NCI-H774 (cell line): ENCODE measurements around the gene ASTL.
"Not testable (repeated sequence)": the region's sequence is repeated elsewhere in the genome, so short reads cannot be mapped to it uniquely, and the experiment has no call there.

Experiments
- DNase-seq: peaks from one replicate; lab custom pipeline; 2025; lab: John Stamatoyannopoulos, UW

Gene ASTL

DNA sequence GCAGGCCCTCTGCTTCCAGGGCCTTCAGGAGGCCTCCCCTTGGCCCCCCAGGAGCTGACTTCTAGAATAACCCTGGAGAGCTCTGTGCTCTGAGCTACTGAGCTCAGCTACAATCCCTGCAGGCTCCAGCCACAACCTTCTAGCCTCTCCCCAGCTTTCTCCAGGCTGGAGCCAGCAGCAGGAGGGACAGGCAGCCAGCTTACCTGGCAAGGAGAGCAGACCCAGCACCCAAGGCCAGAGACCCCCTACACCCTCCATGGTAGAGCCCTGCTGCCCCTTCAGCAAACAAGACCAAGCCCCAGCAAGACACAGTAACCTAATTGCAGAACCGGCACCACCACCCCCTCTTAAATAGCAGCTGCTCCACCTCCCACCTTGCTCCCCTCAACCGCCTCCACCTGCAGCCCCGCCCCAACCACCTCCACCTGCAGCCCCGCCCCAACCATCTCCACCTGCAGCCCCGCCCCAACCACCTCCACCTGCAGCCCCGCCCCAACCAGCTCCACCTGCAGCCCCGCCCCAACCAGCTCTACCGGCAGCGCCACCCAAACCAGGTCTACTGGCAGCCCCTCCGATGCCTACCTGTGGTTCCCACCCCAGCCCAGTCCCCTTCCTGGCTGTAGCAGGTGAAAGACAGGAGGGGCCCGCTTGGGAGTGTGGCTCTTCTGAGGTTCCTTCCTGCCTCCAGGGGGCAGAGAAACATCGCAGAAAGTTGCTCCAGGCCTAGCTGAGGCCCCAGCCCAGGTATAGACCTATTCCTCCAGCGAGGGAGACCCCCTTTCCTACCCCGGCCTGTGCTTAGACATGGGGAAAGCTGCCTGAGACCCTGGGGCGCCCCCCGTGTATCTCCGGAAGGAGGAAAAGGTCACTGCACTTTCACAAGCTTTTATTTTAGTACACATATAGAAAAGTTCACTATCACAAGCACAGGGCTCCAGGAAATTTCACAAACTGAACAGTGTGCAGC is at the start of gene ASTL:
Gene ASTL, minus strand, starts transcription at position 324 of the 967 bp plus-strand sequence. Its CDS starts 66 bp downstream, at position 258.
- peak; percentile 47 for DNase-seq

DNA sequence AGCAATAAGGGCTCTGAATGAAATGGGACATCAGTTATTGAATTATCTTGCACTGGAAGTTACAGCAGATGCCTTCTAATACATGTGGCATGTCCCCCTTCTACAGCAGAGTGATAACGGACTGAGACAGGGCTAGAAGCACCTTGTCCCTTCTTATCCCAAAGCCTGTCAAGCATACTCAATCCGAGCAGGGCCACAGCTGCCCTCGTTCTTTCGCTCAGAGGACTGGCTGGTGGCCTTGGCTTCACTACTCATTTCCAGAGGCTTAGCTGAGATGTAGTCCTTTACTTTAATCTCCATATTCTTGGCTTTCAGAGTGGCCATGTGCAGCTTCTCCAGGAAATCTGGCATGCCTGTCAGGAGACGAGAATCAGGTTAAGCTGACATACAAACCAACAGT is 48.3 kb upstream of the ASTL start:
- no peak for DNase-seq

DNA sequence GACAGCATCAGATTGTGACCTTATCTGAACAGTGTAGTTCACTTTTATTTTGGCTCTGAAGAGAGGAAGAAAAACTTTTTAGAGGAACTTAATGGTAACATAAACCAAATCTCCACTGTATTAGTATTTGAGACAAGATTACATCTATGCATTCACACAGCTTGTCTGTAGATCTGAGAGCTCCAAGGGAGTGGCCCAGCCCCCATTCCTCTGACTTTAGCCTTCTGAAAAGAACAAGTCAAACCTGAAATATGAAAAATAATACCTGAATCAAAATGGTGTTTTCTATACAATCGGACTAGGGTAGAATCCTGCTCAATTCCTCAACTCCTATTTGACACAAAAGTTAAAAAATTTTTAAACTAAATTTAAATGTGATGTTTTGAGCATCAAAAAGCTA is 47.2 kb upstream of the ASTL start:
- no peak for DNase-seq

DNA sequence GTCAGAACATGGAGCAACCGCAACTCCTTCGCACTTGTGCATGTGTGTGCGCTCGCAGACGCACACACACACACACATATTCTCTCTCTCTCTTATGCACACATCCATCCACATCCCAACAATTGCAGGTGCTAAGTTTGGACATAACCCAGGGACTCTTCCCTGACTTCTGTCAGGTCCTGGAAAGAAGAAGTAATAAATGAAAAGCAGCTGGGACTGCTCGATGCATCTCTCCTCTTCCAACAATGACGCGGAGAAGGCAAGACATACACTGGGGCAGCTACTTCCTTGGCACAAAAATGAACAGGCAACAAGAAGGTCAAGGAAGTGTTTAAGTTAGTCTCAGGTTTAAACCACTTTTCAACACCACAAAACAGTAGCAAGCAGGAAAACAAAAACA is 46.7 kb upstream of the ASTL start:
- no peak for DNase-seq

DNA sequence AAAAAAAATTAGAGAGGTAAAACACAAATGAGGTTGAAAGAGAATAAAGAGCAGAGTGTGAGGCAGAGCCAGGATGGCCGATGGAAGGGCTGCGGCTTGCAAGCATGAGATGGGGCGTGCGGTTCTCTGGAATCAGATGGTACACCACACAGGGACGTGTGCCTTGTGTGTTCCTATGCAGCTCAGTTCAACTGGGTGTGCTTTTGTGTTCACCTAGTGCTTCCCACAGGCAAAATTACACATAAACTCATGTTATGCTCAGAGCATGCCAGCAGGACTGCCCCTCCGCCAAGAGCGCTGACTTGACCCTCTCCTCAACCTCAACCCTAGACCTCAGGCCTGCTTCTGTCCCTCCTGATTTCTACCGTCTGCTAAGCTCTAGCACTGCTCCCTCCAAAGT is 45.9 kb upstream of the ASTL start:
- no peak for DNase-seq

DNA sequence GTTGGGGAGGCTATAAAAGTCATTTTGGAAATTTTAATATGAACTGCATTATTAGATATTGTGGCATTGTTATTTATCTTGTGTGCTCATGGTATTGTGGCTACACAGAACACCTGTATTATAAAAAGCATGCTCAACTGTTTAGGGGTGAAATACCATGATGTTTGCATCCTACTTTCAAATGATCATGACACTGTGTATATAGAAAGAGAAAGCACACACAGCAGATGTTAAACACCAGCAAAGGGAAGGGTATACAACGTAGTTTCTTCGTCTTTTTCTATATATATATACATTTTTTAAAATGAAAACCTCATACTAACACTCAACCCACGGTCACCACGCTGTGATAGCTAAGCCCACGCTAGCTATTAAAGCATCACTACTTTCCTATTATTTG is 43.2 kb upstream of the ASTL start:
- no peak for DNase-seq

DNA sequence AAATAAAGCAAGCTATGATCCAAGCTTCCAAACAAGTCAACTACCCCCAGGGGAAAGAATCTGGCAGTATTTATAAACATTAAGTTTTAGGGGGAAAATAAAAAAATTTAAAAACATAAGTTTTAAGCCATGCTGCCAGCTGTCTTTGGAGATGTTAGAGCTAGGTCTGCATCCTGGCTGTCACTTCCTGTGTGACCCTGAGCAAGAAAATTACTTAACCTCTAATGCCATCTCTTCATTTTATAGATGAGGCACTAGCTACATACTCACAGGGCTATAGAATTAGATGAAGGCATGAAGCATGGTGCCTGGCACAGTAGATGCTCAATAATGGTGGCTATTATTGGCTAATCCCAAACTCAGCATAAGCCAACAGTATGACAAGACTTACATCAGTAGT is 42.2 kb upstream of the ASTL start:
- no peak for DNase-seq

DNA sequence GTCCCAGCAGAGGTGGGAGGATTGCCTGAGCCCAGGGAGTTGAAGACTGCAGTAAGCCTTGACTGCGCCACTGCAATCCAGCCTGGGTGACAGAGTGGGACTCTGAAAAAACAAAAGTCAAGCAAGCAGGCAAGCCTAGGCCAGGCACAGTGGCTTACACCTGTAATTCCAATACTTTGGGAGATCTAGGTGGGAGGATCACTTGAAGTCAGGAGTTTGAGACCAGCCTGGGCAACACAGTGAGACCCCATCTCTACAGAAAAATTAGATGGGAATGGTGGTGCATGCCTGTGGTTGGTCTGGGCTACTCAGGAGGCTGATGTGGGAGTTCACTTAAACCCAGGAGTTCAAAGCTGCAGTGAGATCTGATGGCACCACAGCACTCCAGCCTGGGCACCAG is 41.7 kb upstream of the ASTL start:
- no peak for DNase-seq

DNA sequence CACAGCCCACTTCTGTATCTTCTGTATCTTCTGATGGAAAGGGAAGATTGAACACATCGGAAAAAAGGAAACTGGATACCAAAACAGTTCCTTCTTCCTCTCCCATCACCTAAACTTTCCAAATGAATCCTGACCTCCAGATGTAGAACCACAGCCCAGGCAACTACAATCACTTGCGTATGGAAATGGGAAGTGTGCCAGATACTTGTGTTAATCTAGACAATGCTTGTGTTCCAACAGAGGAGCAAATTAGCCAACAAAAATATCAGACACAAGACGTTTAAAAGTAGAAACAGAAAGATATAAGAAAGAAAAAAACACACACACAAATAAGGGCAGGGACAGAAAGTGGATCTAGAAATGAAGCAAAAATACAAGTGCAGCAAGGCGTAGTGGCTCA is 38.4 kb upstream of the ASTL start:
- DNase-seq: no peak

DNA sequence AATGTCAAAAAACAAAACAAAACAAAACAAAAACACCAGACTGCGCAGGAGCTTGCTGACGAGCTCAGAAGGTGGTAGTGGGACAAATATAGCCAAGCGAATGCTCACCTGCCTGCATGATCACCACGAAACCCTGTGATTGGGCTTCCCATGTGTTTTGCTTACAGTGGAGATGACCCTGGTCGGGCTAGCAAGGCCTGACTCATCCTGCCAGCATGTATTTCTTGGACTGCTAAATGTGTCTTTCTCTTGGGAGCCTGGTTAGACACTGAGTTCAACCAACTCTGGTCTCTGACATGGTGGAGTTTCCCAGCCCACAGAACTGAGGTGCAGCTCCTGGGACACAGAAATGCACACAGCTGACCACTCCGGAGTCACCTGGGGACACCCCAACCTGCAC is 37.6 kb upstream of the ASTL start:
- DNase-seq: no peak

DNA sequence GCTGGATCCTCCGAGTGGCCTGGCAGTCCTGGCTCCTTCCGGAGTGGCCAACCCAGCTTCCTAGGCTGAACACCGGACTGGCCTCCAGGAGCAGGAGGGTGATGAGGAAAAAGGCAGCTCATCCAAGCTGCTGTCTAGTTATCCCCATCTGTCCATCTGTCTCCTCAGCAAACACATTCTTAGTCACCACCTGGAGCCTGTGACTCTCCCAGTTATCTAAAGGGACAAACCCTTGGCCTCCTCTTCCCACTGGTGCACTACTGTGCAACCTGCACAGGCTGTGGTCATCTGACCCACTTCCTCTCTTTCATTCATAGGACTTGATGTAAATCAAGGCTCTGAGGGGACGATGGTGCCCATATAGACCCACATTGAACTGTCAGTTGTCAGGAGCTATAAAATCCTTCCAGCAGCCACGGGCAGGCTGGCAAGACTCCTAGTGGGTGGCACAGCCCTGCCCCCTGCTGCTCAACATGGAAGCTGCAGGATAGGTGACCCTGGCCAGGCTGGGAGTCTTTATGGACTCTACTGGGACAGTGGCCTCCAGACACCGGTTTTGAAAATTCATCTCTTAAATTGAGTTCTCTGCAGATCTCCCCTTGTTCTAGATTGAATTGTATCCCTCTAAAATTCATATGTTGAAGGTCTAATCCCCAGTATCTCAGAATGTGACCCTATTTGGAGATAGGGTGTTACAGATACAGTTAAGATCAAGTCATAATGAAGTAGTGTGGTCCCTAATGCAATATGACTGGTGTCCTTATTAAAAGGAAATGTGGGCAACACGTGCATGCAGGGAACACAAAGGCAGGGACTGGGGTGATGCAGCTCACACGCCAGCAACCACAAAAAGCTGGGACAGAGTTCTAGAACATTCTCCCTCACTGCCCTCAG is 36.2 kb upstream of the ASTL start:
- peak; percentile 56 for DNase-seq

DNA sequence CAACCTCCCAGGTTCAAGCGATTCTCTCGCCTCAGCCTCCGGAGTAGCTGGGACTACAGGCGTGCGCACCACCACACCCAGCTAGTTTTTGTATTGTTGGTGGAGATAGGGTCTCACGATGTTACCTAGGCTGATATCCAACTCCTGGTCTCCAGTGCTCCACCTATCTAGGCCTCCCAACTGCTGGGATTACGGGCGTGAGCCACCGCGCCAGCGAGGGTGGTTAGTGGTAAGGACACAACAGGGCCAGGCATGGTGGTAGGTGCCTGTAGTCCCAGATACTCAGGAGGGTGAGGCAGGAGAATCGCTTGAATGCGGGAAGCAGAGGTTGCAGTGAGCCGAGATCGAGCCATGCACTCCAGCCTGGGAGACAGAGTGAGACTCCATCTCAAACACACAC is 33.5 kb upstream of the ASTL start:
- DNase-seq: no peak

DNA sequence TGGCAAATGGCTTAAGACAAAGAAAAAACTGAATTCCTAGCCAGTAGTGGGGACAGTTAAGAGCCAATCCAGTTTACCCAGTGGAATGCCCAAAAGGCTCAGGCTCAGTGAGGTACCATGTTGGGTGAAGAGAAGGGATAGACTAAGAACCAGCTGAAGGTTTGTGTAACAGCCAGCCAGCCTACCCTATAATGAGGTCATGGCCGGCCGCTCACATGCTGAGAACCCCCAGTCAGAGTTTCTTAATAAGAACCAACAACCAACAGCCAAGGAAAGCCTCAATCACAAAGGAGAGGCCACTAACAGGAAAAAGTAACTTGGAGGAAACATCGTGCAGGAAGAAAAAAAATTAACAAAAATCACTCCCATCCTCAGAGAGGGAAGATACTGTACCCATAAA is 32.3 kb upstream of the ASTL start:
- DNase-seq: no peak

DNA sequence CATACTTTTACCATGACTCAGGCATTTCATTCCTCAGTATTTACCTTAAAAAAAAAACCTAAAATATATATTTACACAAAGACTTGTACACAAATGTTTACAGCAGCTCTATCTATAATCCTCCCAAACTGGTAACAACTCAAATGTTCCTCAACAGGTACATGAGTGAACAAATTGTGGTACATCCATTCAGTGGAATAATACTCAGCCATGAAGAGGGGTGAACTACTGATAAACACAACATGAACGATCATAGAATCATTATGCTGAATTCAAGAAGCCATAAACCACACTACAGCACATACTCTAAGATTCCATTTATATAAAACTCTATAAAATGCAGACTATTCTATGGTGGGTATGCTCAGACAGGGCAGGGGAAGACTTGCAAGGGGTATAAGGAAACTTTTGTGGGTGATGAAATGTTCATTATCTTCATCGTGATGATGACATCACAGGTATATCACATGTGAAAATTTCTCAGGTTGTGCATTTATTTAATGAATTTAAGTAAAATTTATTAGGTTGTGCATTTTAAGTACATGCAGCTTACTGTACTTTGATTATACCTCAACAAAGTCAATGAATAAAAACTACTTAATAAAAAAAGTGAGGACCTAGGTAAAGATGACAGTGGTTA is 31.7 kb upstream of the ASTL start:
- DNase-seq: no peak

DNA sequence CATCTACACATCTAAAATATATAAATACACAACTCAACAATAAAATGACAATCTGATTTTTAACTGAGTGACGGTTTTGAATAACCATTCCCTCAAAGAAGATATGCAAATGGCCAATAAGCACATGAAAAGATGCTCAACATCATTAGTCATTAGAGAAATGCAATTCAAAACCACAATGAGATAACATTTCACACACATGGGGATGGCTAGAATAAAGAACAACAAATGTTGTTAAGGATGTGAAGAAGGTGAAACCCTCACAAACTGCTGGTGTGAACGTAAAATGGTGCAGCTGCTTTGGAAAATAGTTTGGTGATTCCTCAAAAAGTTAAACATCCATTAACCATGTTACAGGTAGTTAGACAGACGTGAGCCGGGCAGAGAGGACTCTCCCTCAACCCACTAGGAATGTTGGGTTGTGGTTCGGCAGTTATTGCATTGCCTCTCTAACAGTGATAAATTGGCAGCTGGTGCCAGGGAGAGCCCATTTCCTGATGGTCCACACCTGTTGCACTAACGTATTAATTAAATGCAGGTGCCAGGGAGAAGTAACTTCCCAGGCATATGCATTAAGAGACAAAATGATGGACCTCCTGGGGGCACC is 29.2 kb upstream of the ASTL start:
- DNase-seq: peak; percentile 13

DNA sequence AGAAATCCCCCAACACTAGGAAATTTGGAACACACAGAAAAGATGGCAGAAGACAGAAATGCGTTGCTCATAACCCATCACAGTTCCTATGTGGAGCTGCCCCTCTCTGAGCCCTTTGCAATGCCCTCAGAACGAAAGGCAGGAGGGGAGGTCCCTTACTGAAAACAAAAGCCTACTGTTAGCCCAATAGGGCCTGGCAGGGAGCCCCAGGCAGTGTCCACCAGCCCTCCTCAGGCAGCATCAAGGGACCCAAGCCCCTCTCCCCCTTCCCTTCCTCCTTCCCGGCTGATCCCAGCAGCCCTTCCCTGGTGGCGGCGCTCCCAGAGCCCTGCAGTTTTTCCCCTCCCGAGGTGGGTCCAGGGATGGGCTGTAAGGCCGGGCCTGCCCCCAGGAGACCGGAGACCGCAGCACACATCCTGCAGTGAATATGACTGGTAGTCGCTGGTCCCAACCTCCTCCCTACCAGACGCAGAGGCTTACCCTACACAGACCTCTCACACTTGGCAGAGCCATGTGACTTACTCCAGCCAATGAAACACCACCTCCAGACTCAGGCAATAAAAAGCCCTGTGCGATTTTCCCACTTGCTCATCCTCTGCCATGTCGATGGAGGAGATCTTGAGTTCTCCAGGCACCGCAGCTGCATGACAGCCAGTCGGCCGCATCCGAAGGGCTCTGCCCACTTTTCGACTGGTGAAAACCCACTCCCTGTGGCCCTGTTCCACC is 26.3 kb upstream of the ASTL start:
- no peak for DNase-seq

DNA sequence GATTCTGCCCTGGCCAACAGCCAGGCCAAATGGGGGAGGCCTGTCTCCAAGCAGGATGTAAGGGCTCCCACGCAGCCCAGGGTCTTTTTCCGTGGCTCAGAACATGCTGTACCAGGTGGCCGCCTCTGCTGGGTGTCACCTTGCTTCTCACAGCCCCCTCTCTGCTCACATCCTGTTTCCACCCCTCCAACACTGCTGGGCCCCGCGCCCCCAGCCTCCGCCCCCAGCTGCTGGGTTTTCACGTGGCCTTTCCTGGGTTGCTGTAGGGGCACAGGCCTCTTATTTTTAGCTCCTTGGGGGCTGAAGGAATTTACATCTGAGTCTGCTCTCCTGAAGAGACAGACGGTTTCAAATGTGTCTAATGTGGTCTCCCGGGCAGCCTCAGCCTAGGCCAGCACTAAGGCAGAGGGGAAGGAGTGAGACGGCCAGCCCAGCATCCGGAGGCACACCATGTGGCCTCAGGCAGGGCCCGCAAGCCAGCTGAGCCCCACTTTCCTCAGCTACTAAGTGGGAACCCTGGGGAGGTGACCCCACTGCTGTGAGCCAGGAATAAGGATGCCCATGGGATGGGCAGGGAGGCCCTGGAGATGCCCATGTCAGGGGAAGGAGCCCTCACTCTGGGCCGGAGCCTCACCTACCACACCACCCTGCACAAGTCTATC is 25.6 kb upstream of the ASTL start:
- no peak for DNase-seq

DNA sequence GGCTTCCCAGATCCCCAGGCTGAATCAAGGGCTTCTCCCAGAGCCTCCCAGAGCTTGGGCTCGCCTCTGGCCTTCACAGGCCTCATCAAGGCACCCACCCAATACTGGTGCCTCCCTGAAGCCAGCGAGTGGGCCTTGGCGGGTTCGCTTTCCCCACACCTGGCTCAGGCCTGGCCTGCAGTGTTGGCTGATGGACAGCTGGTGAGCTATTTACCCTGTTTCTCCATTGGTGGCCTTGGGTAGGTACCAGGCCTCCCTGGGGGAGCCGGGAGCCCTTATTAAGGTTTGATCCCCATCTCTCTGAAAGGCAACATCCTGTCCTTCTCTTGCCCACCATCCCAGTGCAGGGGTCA is 25.1 kb upstream of the ASTL start:
- no peak for DNase-seq

DNA sequence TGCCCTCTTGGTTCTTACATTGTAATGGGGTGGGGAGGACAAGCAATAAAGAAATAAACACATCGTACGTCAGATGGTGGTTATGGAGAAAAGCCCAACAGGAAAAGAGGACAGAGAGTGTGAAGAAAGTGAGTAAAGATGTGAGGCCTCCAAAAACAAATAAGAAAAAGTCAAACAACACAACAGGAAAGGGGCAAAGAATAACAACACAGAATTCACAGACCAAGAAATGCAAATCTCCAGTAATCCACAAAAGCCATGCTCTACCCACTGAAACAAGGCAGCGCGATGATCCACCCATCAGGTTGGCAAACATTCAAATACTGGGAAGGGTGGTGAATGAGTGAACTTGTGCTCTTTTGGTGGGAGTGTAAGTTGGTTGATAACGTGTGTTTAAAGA is 23.6 kb upstream of the ASTL start:
- no peak for DNase-seq

DNA sequence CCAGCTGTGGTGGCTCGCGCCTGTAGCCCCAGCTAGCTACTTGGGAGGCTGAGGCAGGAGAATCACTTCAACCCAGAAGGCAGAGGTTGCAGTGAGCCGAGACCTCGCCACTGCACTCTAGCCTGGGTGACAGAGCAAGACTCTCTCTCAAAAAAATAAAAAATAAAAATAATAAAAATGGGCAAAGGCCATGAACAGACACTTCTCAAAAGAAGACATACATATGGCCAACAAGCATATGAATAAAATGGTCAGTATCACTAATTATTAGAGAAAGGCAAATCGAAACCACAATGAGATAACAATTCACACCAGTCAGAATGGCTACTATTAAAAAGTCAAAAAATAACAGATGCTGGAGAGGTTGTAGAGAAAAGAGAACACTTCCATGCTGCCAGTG is 22.1 kb upstream of the ASTL start:
- DNase-seq: not testable (repeated sequence)
